ENCODE data around the gene RSPH9.

DNA sequence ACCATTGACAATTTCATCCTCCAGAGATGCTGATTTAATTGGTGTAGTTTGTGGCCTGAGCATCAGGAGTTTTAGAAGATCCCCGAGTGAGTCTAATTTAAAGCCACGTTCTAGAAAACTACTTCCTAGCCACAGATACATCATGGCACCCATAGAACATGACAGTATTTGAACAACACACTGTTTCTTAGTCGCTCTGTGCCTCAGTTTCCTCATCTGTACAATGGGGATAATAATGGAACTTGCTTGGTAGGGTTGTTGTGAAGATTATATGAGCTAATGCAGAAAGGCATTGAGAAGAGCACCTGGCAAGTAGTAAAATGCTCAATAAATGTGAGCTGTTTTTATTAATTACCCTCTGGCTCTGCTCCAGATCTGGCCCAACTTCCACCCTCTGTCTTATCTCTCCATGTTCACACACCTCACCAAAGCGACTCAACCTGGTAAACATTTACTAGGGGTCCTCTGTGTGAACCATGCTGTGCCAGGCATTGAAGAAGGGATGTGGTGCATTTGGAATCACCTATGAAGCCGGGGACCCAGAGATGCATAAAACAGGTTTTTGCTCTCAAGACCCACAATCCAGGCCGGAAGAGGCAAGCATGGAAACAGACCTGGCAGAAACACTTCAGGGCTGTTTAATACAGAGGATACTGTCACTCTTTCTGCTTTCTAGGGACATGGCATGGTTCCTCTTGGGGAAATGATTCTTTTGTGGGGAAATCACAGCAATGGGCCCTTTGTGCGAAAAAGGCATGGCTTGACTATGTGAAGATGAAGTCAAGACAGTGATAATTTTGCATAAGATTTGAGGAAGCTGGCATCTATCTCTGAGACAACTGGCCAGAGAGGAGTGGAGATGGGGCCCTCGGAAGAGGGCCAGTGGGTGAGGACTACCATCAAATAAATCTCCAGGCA is 58.9 kb downstream of the RSPH9 start:
- TF ChIP-seq, protein P1, sequence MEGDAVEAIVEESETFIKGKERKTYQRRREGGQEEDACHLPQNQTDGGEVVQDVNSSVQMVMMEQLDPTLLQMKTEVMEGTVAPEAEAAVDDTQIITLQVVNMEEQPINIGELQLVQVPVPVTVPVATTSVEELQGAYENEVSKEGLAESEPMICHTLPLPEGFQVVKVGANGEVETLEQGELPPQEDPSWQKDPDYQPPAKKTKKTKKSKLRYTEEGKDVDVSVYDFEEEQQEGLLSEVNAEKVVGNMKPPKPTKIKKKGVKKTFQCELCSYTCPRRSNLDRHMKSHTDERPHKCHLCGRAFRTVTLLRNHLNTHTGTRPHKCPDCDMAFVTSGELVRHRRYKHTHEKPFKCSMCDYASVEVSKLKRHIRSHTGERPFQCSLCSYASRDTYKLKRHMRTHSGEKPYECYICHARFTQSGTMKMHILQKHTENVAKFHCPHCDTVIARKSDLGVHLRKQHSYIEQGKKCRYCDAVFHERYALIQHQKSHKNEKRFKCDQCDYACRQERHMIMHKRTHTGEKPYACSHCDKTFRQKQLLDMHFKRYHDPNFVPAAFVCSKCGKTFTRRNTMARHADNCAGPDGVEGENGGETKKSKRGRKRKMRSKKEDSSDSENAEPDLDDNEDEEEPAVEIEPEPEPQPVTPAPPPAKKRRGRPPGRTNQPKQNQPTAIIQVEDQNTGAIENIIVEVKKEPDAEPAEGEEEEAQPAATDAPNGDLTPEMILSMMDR (conservative IDR thresholded peaks at IDR 0.05; ENCODE audit: low read depth, low read length) = no peak
- TF ChIP-seq EZH2 (IDR thresholded peaks at IDR 0.05; ENCODE audit: low read length, unreplicated experiment) = no peak
- TF ChIP-seq EZH2phosphoT487 (IDR thresholded peaks at IDR 0.05; ENCODE audit: borderline replicate concordance, low read length) = no peak

Measured in PC-3 (cell line).